GM11168 (cell line): Measurements from ENCODE around the gene NLRP13.
"Not testable (repeated sequence)": the region's sequence is repeated elsewhere in the genome, so short reads cannot be mapped to it uniquely, and the experiment has no call there.

Source experiments
- in situ Hi-C: fragments of 300-500 bp; cut with MboI; formaldehyde crosslinking; loops from one replicate; pipeline ENCODE4 v1.12.0; 2022; ENCODE audit warnings: low sequenced_read_pairs; ENCODE audit not compliant: unreplicated experiment

NLRP13 gene

GRCh38 chr19:55931936-55932386, at the start of gene NLRP13:
NLRP13 (minus strand) TSS chr19:55932336; CDS start chr19:55932311, 25 bp downstream.
- in situ Hi-C loops: no loop called here

GRCh38 chr19:55980415-55980814, 48.3 kb upstream of the NLRP13 start:
- in situ Hi-C loops: no loop called here

DNA sequence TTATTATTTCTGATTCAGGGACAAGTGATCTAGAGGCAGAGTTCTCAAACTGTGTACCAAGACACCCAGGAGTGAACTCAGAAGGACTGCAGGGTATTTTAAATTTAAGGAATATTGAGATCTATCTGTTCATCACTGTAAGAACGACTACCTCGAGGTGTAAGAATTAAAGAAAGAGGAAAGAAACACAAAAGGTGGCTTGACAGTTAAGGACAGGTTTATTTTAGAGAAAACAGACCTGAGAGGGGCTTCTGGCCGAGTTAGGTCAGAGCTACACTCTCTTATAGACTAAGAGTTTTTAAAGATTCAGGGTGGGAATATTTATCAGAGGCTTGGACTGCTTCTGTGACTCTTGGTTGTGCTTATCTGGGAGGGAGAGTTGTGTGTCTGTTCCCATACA, 41.8 kb upstream of the NLRP13 start:
- in situ Hi-C loops: no loop called here

DNA sequence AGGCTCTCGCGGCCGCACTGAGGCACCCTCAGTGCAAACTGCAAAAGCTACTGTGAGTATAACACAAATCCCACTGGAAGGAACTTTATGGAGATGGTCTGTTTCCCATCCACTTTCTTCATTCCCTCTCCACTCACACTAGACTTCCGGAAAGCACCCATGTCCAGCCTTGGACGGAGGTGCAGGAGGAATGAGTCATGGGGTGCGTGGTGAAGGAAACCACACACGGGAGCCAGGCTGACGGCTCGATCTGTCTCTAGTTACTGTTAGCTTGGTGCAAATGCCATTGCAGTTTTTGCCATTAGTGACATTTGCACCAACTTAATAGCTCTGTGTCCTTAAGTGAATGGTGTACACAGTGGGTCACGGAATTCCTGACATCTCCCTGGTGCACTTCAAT, 30.1 kb upstream of the NLRP13 start:
- in situ Hi-C loops: no loop called here

DNA sequence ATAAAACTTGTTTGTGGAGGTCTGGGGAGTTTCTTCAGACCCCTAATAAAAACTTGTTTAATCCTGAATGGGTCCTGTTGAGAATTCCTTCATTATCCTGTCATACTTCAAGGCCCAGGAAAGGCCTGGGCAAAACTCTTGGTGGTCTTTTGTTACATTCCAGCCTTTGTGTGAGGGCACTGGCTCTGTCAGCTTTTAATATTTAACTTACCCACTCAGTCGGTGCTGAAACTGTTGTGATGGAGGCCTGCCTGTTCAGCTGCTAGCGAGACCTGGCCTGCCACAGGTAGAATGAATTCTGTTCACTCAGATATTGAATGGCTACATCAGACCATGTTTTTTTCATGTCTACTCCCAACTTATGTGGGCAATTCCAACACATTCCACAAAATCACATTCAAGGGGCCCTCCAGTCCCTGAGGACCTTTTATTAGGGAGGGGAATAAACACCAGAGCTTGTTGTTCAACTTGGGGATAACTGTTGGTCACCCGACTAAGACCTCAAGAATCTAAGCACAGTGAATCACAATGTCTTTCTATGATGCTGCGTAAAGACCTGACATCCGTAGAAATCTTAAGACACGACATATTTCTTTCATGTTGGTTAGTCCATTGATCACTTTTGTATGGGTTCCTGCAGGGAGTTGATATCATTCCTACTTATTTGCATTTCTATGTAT, 28.0 kb upstream of the NLRP13 start:
- in situ Hi-C loops: no loop called here

DNA sequence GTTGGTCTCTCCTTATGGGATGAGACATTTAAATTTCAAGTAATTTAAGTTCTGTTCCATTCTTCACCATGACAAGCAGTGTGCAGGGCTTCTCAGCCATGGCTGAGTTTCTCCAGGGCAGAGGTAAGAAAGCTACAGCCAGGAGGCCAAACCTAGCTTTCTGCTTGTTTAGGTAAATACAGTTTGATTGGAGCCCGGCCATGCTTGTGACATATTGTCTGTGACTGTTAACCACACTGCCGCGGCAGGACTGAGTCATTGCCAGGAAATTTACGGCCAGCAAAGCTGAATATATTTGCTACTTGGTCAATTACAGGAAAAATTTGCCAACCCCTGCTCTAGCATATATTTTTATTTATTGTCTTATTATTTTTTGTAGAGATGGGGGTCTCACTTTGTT, 26.2 kb upstream of the NLRP13 start:
- in situ Hi-C loops: no loop called here

- in situ Hi-C loops: no loop called here
Observed at GRCh38 chr19:55956431-55956830, 24.3 kb upstream of the NLRP13 start.

DNA sequence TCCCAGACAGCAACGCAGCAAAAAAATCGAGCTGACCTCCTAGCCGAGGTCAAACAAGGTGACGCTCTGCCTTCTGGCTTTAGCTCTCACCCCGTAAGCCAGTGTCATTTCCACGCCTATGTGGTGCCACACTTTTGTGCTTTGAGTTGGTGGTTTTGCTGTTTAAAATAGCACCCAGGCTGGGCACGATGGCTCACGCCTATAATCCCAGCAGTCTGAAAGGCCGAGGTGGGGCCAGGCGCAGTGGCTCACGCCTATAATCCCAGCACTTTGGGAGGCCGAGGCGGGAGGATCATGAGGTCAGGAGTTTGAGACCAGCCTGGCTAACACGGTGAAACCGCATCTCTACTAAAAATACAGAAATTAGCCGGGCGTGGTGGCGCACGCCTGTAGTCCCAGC, 18.4 kb upstream of the NLRP13 start:
- in situ Hi-C loops: not testable (repeated sequence)

- in situ Hi-C loops: no loop called here
Observed at GRCh38 chr19:55947532-55947931, 15.4 kb upstream of the NLRP13 start, which contains the start of gene NLRP8. NLRP8 (plus strand) TSS chr19:55947832.

DNA sequence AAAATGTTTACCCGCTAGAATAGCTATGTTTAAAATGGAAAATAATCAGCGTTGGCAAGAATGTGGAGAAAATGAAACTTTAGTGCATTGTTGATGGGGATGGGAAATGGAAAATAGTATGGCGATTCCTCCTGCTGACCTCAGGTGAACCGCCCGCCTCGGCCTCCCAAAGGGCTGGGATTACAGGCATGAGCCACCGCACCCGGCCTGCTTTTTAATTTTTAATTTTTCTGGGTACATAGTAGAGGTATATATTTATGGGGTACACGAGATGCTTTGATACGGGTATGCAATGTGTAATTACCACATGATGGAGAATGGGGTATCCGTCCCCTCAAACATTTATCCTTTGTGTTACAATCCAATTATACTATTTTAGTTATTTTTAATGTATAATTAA, 8.2 kb upstream of the NLRP13 start:
- in situ Hi-C loops: no loop called here

DNA sequence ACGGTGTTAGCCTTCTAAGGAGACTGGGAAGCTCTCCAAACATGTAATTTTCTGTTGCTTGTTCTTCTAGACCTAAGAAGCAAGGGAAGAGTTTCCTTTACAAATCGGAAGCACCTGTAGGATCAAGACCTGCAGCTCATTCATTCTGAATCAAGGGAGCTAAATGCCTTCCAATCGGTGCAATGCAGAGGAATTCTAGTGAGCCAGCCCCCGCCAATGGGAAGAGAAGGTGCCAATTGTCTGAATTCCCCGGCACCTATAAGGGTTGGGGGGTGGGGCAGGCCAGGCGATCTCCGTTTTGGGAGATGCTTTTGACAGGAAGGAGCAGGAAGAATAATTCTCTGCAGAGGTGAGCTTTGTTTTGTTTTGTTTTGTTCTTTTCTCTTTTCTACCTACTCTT, 7.1 kb upstream of the NLRP13 start:
- in situ Hi-C loops: no loop called here

- in situ Hi-C loops: no loop called here
Observed at GRCh38 chr19:55935206-55935605, 3.1 kb upstream of the NLRP13 start.

DNA sequence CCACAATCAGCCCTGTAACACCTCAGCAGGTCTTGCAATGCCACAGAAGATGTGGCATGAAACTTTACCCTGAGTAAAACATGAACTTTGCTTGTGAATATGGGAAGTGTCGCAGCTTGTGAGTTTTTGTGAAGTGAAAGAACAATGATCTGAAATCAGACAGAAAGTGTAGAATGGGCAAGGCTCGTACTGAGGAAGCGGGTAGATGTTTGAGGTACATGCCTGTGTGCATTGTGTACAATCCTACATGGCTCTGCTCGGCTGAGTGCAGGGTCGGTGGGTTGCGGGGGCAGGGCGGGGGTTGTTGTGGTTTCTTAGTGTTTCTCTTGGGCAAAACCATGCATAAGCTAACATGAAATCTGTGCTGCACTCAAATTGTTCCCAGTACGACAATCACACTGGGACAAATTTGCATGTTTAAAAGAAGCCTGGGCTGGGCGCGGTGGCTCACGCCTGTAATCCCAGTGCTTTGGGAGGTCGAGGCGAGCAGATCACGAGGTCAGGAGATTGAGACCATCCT, 1.1 kb downstream of the NLRP13 start:
- in situ Hi-C loops: no loop called here

- in situ Hi-C loops: not testable (repeated sequence)
Observed at GRCh38 chr19:55929258-55929657, 2.9 kb downstream of the NLRP13 start.

DNA sequence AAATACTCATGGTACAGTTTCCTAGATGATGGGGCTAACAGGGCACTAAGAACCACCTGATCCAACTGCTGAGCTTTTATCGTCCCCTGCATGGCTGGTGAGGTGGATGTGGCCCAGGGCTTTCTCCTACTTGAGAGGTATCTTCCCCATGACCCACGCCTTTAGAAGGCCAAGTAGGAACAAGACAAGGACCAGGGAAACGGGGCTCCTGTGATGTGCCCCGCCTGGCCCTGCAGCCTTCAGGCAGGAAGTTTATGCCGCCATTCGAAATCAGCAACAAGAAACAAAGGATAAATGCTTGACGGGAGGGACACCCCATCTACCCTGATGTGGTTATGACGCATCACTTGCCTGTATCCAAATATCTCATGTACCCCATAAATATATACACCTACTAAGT, 4.1 kb downstream of the NLRP13 start:
- in situ Hi-C loops: no loop called here

- in situ Hi-C loops: no loop called here
Observed at GRCh38 chr19:55923556-55923955, 8.6 kb downstream of the NLRP13 start.

GRCh38 chr19:55913643-55914268, 18.4 kb downstream of the NLRP13 start:
- in situ Hi-C loops: no loop called here

DNA sequence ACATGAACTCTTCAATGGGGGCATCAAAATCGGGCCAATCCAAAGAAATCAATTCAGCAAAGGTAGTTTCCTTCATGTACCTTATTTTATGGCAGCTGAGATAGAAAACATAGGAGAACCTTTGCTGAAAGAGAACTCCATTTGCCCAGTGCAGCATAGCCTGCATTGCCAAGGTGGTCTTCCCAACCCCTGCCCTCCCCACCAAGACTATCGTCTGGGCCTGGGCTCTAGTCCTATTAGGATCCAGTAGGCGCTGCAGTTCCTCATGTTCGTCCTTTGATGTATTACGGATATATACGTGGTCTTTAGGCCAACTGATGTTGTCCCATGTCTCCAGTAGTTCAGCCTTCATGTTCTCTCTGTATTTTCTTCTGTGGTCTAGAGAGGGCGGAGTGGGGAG, 19.2 kb downstream of the NLRP13 start:
- in situ Hi-C loops: no loop called here

GRCh38 chr19:55909801-55910200, 22.3 kb downstream of the NLRP13 start:
- in situ Hi-C loops: no loop called here

- in situ Hi-C loops: no loop called here
Observed at GRCh38 chr19:55907746-55908145, 24.4 kb downstream of the NLRP13 start.

DNA sequence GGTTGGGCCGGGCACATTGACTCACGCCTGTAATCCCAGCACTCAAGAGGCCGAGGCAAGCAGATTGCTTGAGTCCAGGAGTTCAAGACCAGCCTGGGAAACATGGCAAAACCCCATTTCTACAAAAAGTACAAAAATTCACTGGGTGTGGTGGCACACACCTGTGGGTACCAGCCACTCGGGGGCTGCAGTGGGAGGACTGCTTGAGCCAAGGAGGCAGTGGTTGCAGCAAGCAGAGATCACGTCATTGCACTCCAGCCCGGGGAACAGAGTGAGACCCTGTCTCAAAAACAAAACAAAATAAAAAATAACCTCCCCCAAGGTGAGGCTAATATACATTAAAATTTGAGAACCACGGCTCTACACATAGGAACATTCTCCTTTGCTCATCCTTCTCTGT, 24.9 kb downstream of the NLRP13 start:
- in situ Hi-C loops: no loop called here
